HCT116 (cell line): ENCODE measurements around the gene NR6A1. TPM values are rescaled to one million over a fixed set of nuclear protein-coding genes. Genes with fewer than 3 reads are reported as not detected.

Source experiments
- ATAC-seq: fragments of 200-7000 bp; cut with Tn5 transposase; 2 replicates; pipeline ENCODE4 v1.9.1; 2020; ENCODE audit warnings: mild to moderate bottlenecking, moderate library complexity
- BruUV-seq: library from RNA; stranded (reverse); fragments of 400-500 nt; replicated peaks from 2 replicates; lab custom pipeline; 2021; lab: Mats Ljungman, UMichigan
- CTCF ChIA-PET: fragments of 300-600 bp; sonication (Branson Sonifier 250); formaldehyde crosslinking; loops from one replicate; lab custom pipeline; 2021; ENCODE audit warnings: antibody characterized with exemption; lab: Charles Lee
- POLR2A ChIA-PET: fragments of 300-600, 350-600 bp; sonication (Branson Sonifier 250); formaldehyde crosslinking; loops from one replicate; lab custom pipeline; 2021; ENCODE audit warnings: antibody characterized with exemption; lab: Charles Lee
- RAD21 ChIA-PET, 2 experiments: fragments of 300-600 bp; sonication (Branson Sonifier 250); formaldehyde crosslinking; loops; one replicate each; lab custom pipeline; 2023; ENCODE audit warnings: low total read pairs in 2 of 2; ENCODE audit not compliant: uncharacterized antibody in 2 of 2, unreplicated experiment in 2 of 2, low non-redundant PET in 1 of 2; lab: Charles Lee
- DNase-seq: peaks from one replicate; pipeline ENCODE4 v3.0.0-alpha.2; 2010; ENCODE audit warnings: low read depth, low spot score
- H2AFZ ChIP-seq: fragments of 200-600 bp; shearing (Covaris generic), sonication (generic); 2 replicates; pipeline ENCODE4 v1.6.1; 2017; ENCODE audit warnings: low read depth, mixed run types, mixed read lengths, antibody characterized with exemption, low read length; ENCODE audit not compliant: poor library complexity, severe bottlenecking
- H3K27ac ChIP-seq: 2 replicates; pipeline ENCODE4 v1.5.1; 2012; ENCODE audit warnings: low read depth, low read length
- H3K27me3 ChIP-seq: fragments of 200-600 bp; sonication (generic); 2 replicates; pipeline ENCODE4 v1.6.1; 2016; ENCODE audit warnings: mixed run types, low read length, mixed read lengths; ENCODE audit not compliant: insufficient read depth
- H3K36me3 ChIP-seq, 2 experiments: fragments of 200-500 bp in 1 of 2; fragments of 200-600 bp in 1 of 2; sonication (Bioruptor generic) in 1 of 2; sonication (generic) in 1 of 2; 2 replicates each; pipeline versions ENCODE4 v1.5.1 to v1.6.1; 2014 to 2016; ENCODE audit warnings: low read length in 2 of 2, inconsistent platforms in 1 of 2, mixed read lengths in 1 of 2, mixed run types in 1 of 2; ENCODE audit not compliant: insufficient read depth in 2 of 2, control insufficient read depth in 1 of 2
- H3K4me1 ChIP-seq, 2 experiments: fragments of 200-600 bp in 1 of 2; sonication (generic) in 1 of 2; 2 replicates each; pipeline versions ENCODE4 v1.5.1 to v1.6.1; 2012 to 2017; ENCODE audit warnings: low read length in 2 of 2, inconsistent platforms in 1 of 2, mild to moderate bottlenecking in 1 of 2, mixed read lengths in 1 of 2, mixed run types in 1 of 2, moderate library complexity in 1 of 2; ENCODE audit not compliant: insufficient read depth in 2 of 2, control insufficient read depth in 1 of 2
- H3K4me2 ChIP-seq: fragments of 200-600 bp; sonication (generic); 2 replicates; pipeline ENCODE4 v1.6.1; 2017; ENCODE audit warnings: mixed run types, low read length, mixed read lengths
- H3K4me3 ChIP-seq, 2 experiments: fragments of 200-600 bp in 1 of 2; sonication (generic) in 1 of 2; replicated peaks in 1 of 2; 2 replicates each; pipeline ENCODE4 v1.5.1; 2011 to 2016; ENCODE audit warnings: low read length in 2 of 2, control low read depth in 1 of 2, low read depth in 1 of 2, mild to moderate bottlenecking in 1 of 2, mixed read lengths in 1 of 2, mixed run types in 1 of 2
- H3K79me2 ChIP-seq: fragments of 200-600 bp; sonication (generic); 2 replicates; pipeline ENCODE4 v1.6.1; 2017; ENCODE audit warnings: mild to moderate bottlenecking, mixed run types, low read length, moderate library complexity, mixed read lengths; ENCODE audit not compliant: insufficient read depth
- H3K9ac ChIP-seq: fragments of 200-600 bp; sonication (generic); 2 replicates; pipeline ENCODE4 v1.6.1; 2016; ENCODE audit warnings: low read length, mixed read lengths
- H3K9me2 ChIP-seq: fragments of 200-600 bp; sonication (generic), shearing (Covaris generic); 2 replicates; pipeline ENCODE4 v1.6.1; 2017; ENCODE audit warnings: mixed run types, mild to moderate bottlenecking, moderate library complexity; ENCODE audit not compliant: insufficient read depth
- H3K9me3 ChIP-seq, 2 experiments: fragments of 200-500 bp in 1 of 2; fragments of 200-600 bp in 1 of 2; sonication (Bioruptor generic) in 1 of 2; sonication (generic) in 1 of 2; 2 replicates each; pipeline ENCODE4 v1.6.1; 2014 to 2017; ENCODE audit warnings: low read length in 2 of 2, mixed read lengths in 2 of 2, inconsistent platforms in 1 of 2, low read depth in 1 of 2, mild to moderate bottlenecking in 1 of 2, mixed run types in 1 of 2, moderate library complexity in 1 of 2; ENCODE audit not compliant: control insufficient read depth in 1 of 2, insufficient read depth in 1 of 2
- H4K20me1 ChIP-seq: fragments of 200-600 bp; sonication (generic), shearing (Covaris generic); 2 replicates; pipeline ENCODE4 v1.6.1; 2017; ENCODE audit warnings: mixed run types, mild to moderate bottlenecking, moderate library complexity; ENCODE audit not compliant: insufficient read depth
- ATF3 ChIP-seq: IDR thresholded peaks from 2 replicates; pipeline ENCODE4 v1.6.1; 2012
- CEBPB ChIP-seq: IDR thresholded peaks from 2 replicates; pipeline ENCODE4 v1.6.1; 2012; ENCODE audit warnings: low read depth
- EGR1 ChIP-seq: IDR thresholded peaks from 2 replicates; pipeline ENCODE4 v1.6.1; 2012; ENCODE audit warnings: low read depth
- EZH2phosphoT487 ChIP-seq: fragments of 200-600 bp; IDR thresholded peaks from 2 replicates; pipeline ENCODE4 v1.6.1; 2018; ENCODE audit warnings: antibody characterized with exemption, borderline replicate concordance
- FOSL1 ChIP-seq: IDR thresholded peaks from 2 replicates; pipeline ENCODE4 v1.6.1; 2012; ENCODE audit warnings: low read depth
- POLR2AphosphoS5 ChIP-seq: IDR thresholded peaks from 2 replicates; pipeline ENCODE4 v1.6.1; 2011; ENCODE audit warnings: mild to moderate bottlenecking, low read depth, low read length, moderate library complexity
- RAD21 ChIP-seq: IDR thresholded peaks from 2 replicates; pipeline ENCODE4 v1.6.1; 2012; ENCODE audit warnings: low read depth, mild to moderate bottlenecking
- SIN3A ChIP-seq: IDR thresholded peaks from 2 replicates; pipeline ENCODE4 v1.6.1; 2012; ENCODE audit warnings: low read depth
- SP1 ChIP-seq: IDR thresholded peaks from 2 replicates; pipeline ENCODE4 v1.6.1; 2012; ENCODE audit warnings: low read depth
- SRF ChIP-seq: IDR thresholded peaks from 2 replicates; pipeline ENCODE4 v1.6.1; 2012; ENCODE audit warnings: low read depth
- YY1 ChIP-seq: IDR thresholded peaks from 2 replicates; pipeline ENCODE4 v1.6.1; 2011; ENCODE audit warnings: low read length, low read depth, moderate library complexity, mild to moderate bottlenecking; ENCODE audit not compliant: insufficient replicate concordance; ENCODE audit errors: extremely low read depth
- ZFX ChIP-seq: fragments of 450-650 bp; IDR thresholded peaks from 2 replicates; pipeline ENCODE4 v1.6.1; 2017
- ZNF274 ChIP-seq: fragments of 200-500 bp; sonication (Bioruptor generic); IDR thresholded peaks from 2 replicates; pipeline ENCODE4 v1.6.1; 2014; ENCODE audit warnings: mild to moderate bottlenecking, low read depth, low read length, inconsistent platforms
- intact Hi-C: fragments of 100-400 bp; cut with micrococcal nuclease; formaldehyde crosslinking; loops from 2 replicates; pipeline ENCODE4 v1.10.0; 2022
- total RNA-seq: library from RNA; stranded (reverse); gene quantifications from one replicate; pipeline ENCODE4 v1.2.1, GENCODE V29; 2021; ENCODE audit not compliant: unreplicated experiment
- TF ChIP-seq, protein P1 (sequence below): IDR thresholded peaks from 2 replicates; pipeline ENCODE4 v1.6.1; 2012
- TF ChIP-seq, protein P2 (sequence below): IDR thresholded peaks from 2 replicates; pipeline ENCODE4 v1.6.1; 2012; ENCODE audit warnings: low read depth

Gene NR6A1
- total RNA-seq, 1 experiment from 2014 or later = 9.9 TPM

DNA sequence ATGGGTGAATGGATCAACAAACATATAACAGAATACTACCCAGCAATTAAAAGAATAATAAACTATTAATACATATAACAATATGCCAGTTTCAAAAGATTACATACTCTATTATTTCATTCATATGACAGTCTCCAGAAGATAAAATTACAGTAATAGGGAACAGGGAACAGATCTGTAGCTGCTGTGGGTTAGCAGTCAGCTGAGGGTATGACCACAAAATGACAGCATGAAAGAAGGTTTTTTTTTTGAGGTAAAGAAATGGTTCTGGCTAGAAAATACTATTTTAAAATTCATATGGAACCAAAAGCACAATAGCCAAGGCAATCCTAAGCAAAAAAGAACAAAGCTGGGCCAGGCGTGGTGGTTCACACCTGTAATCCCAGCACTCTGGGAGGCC is 190.9 kb downstream of the NR6A1 start:
- BruUV-seq = no TSS peak
- Histone ChIP-seq H3K79me2 (peaks cover 7% of the 10 kb centered on the region), H4K20me1 (no peaks in the 10 kb centered on the region), H3K36me3 (no peaks in the 10 kb centered on the region), H2AFZ (no peak overlapping the region), H3K9me2 (no peaks in the 10 kb centered on the region), H3K27ac (no peak overlapping the region), H3K27me3 (no peaks in the 10 kb centered on the region), H3K9ac (no peak overlapping the region), H3K9me3 (no peaks in the 10 kb centered on the region), H3K4me3 (no peak overlapping the region), H3K4me2 (no peak overlapping the region), H3K4me1 (peaks cover 15 to 38% of the 10 kb centered on the region in 2 experiments)
- intact Hi-C loops = no loop called here
- ChIA-PET RAD21 (no interaction called here), POLR2A (no interaction called here), CTCF (no interaction called here)
- no peak for DNase-seq
- no peak for ATAC-seq
- TF ChIP-seq POLR2AphosphoS5 = no peak
- no peak for TF ChIP-seq ATF3
- no peak for TF ChIP-seq YY1
- no peak for TF ChIP-seq CEBPB
- TF ChIP-seq EGR1 = no peak
- no peak for TF ChIP-seq FOSL1
- TF ChIP-seq, protein P1, sequence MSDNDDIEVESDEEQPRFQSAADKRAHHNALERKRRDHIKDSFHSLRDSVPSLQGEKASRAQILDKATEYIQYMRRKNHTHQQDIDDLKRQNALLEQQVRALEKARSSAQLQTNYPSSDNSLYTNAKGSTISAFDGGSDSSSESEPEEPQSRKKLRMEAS = no peak
- TF ChIP-seq ZFX = no peak

GRCh38 chr9:124576751-124577150 is 194.4 kb downstream of the NR6A1 start:
- intact Hi-C loops = no loop called here
- no peak for ATAC-seq
- BruUV-seq = no TSS peak

More at GRCh38 chr9:124576751-124577150, 194.4 kb downstream of the NR6A1 start:
- Histone ChIP-seq H3K9ac (no peak overlapping the region), H3K27me3 (no peaks in the 10 kb centered on the region), H3K4me3 (no peak overlapping the region), H4K20me1 (no peaks in the 10 kb centered on the region), H3K36me3 (no peaks in the 10 kb centered on the region), H2AFZ (no peak overlapping the region), H3K9me3 (no peaks in the 10 kb centered on the region), H3K9me2 (no peaks in the 10 kb centered on the region), H3K79me2 (peaks cover 19% of the 10 kb centered on the region), H3K27ac (no peak overlapping the region), H3K4me2 (peak overlapping the region; percentile 70; the same call in 1 of the 2 replicates), H3K4me1 (peaks cover 25 to 61% of the 10 kb centered on the region in 2 experiments)
- no peak for DNase-seq
- TF ChIP-seq SRF (no peak), RAD21 (no peak), EZH2phosphoT487 (no peak), ZFX (no peak), POLR2AphosphoS5 (no peak), YY1 (no peak), SP1 (no peak), FOSL1 (no peak), ZNF274 (no peak), CEBPB (no peak), SIN3A (no peak)
- TF ChIP-seq, protein P2, sequence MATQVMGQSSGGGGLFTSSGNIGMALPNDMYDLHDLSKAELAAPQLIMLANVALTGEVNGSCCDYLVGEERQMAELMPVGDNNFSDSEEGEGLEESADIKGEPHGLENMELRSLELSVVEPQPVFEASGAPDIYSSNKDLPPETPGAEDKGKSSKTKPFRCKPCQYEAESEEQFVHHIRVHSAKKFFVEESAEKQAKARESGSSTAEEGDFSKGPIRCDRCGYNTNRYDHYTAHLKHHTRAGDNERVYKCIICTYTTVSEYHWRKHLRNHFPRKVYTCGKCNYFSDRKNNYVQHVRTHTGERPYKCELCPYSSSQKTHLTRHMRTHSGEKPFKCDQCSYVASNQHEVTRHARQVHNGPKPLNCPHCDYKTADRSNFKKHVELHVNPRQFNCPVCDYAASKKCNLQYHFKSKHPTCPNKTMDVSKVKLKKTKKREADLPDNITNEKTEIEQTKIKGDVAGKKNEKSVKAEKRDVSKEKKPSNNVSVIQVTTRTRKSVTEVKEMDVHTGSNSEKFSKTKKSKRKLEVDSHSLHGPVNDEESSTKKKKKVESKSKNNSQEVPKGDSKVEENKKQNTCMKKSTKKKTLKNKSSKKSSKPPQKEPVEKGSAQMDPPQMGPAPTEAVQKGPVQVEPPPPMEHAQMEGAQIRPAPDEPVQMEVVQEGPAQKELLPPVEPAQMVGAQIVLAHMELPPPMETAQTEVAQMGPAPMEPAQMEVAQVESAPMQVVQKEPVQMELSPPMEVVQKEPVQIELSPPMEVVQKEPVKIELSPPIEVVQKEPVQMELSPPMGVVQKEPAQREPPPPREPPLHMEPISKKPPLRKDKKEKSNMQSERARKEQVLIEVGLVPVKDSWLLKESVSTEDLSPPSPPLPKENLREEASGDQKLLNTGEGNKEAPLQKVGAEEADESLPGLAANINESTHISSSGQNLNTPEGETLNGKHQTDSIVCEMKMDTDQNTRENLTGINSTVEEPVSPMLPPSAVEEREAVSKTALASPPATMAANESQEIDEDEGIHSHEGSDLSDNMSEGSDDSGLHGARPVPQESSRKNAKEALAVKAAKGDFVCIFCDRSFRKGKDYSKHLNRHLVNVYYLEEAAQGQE = no peak
- ChIA-PET RAD21 (no interaction called here), CTCF (interaction anchor here (3.4 kb wide), 1 partner anchor 40 kb away, joined by 26 read pairs; no protein-coding TSS in a partner anchor), POLR2A (interaction anchor here (2.2 kb wide), 1 partner anchor 13 kb away, joined by 5 read pairs; no protein-coding TSS in a partner anchor)
